ENCODE measurements around the gene OTUB2. TPM values are rescaled to one million over a fixed set of nuclear protein-coding genes. Genes with fewer than 3 reads are reported as not detected.

The OTUB2 gene
- total RNA-seq, 1 donor from 2014 or later = 2.3 TPM

GRCh38 chr14:94029265-94029664 is 3.1 kb downstream of the OTUB2 start:
- no peaks in the 10 kb centered on the region for H3K36me3 Mint-ChIP-seq (ENCODE audit: low read depth)
- H3K4me3 Mint-ChIP-seq (ENCODE audit: low read depth) = no peak overlapping the region
- DNase-seq (ENCODE audit: low spot score) = no peak
- intact Hi-C loops (cut with micrococcal nuclease) = no loop called here
- no peaks in the 10 kb centered on the region for H3K9me3 Mint-ChIP-seq
- no peak overlapping the region for H3K27ac Mint-ChIP-seq
- no peaks in the 10 kb centered on the region for H3K27me3 Mint-ChIP-seq (ENCODE audit: low read depth)
- H3K4me1 Mint-ChIP-seq (ENCODE audit: low read depth) = peaks cover 16% of the 10 kb centered on the region

DNA sequence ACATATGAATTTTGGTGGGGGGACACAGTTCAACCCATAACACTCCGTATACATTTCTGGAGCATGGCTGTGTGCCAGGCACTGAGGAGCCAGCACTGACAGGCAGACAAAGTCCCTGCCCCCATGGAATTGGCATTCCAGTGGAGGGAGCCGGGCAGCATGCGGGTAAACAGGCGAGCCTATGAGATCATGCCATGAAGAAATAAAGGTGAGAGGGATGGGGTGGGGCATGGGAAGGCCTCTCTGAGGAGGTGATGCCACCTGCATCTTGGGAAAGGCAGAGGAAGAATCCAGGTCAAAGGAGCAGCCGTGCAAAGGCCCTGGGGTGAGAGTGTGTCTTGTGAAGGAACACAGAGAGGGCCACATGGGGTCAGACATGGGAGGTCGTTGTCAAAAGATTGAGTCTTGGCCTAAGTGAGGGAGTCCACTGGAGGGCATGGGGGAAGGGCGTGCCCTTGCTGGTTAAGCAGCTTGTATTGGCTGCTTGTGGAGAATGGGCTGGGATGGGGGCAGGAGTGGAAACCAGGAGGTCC is 3.6 kb downstream of the OTUB2 start:
- Mint-ChIP-seq H3K4me3 (ENCODE audit: low read depth) (no peak overlapping the region), H3K36me3 (ENCODE audit: low read depth) (no peaks in the 10 kb centered on the region), H3K4me1 (ENCODE audit: low read depth) (peaks cover 16% of the 10 kb centered on the region), H3K27me3 (ENCODE audit: low read depth) (no peaks in the 10 kb centered on the region), H3K9me3 (no peaks in the 10 kb centered on the region), H3K27ac (no peak overlapping the region)
- DNase-seq (ENCODE audit: low spot score) = no peak
- intact Hi-C loops (cut with micrococcal nuclease) = no loop called here

DNA sequence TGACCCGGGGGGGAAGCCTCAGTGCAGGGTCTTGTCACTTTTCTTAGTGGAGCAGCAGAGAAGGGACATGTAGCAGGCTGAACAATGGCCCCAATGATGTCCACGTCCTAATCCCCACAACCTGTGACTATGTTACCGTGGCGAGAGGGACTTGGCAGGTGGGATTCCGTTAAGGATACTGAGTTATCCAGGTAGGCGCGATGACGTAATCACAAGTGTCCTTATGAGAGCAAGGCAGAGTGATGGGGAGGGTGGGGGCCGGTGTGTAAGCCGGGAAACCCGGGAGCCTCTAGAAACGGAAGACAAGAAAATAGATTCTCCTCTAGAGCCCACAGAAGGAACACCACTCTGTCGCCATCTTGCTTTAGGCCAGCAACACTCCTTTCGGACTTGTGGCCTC is 4.4 kb downstream of the OTUB2 start:
- intact Hi-C loops (cut with micrococcal nuclease) = no loop called here
- Mint-ChIP-seq H3K4me1 (ENCODE audit: low read depth) (peaks cover 16% of the 10 kb centered on the region), H3K27me3 (ENCODE audit: low read depth) (no peaks in the 10 kb centered on the region), H3K9me3 (no peaks in the 10 kb centered on the region), H3K36me3 (ENCODE audit: low read depth) (no peaks in the 10 kb centered on the region), H3K27ac (no peak overlapping the region), H3K4me3 (ENCODE audit: low read depth) (no peak overlapping the region)
- DNase-seq (ENCODE audit: low spot score) = no peak

- Mint-ChIP-seq H3K27ac (no peak overlapping the region), H3K9me3 (no peaks in the 10 kb centered on the region), H3K36me3 (ENCODE audit: low read depth) (no peaks in the 10 kb centered on the region), H3K27me3 (ENCODE audit: low read depth) (no peaks in the 10 kb centered on the region), H3K4me1 (ENCODE audit: low read depth) (peaks cover 11% of the 10 kb centered on the region), H3K4me3 (ENCODE audit: low read depth) (no peak overlapping the region)
- intact Hi-C loops (cut with micrococcal nuclease) = no loop called here
- DNase-seq (ENCODE audit: low spot score) = no peak
These were observed 5.2 kb downstream of the OTUB2 start for GRCh38 chr14:94031161-94031882.

DNA sequence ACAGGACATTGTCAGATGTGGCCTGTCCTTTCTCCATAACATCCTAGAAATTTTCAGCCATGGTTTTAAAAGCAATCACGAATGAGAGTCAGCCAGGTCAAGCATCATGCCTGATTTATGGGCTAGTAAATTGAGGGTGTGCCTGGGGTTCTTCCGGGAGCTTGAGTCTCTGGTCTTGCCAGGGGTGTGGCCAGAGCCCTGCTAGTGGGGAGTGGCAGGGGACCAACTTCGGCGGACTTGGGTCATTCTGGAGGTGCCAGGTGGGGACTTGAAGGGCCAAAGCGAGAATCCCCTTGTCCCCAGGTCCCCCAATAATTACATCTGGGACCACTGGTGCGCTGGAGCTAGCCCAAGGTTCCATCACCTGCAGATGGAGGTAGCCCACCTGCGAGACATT is 5.7 kb downstream of the OTUB2 start:
- Mint-ChIP-seq H3K27me3 (ENCODE audit: low read depth) (no peaks in the 10 kb centered on the region), H3K9me3 (no peaks in the 10 kb centered on the region)

DNA sequence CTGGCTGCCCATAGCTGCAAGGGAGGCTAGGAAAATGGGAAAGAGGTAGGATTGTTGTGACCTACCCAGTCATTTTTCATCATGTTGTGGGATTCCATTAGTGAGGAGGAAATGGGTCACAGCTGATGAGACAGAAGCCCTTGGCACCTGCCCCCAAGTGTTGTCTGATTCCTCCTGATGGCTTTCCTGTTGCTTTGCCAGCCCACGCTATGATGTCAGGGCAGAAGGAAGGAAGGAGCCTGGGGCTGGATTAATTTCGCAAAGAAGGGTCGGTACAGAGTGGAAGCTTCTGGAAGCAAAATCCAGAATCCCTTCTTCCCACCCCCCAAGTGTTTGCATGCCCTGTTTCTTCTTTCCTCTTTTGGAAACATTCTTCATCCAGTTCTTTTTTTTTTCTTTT is 8.7 kb downstream of the OTUB2 start:
- DNase-seq (ENCODE audit: low spot score) = no peak
- H3K27ac Mint-ChIP-seq = no peak overlapping the region
- H3K4me1 Mint-ChIP-seq (ENCODE audit: low read depth) = peaks cover 3% of the 10 kb centered on the region
- no peaks in the 10 kb centered on the region for H3K36me3 Mint-ChIP-seq (ENCODE audit: low read depth)
- intact Hi-C loops (cut with micrococcal nuclease) = no loop called here
- no peaks in the 10 kb centered on the region for H3K9me3 Mint-ChIP-seq
- no peak overlapping the region for H3K4me3 Mint-ChIP-seq (ENCODE audit: low read depth)
- H3K27me3 Mint-ChIP-seq (ENCODE audit: low read depth) = no peaks in the 10 kb centered on the region

More for the DNA sequence above, 5.7 kb downstream of the OTUB2 start:
- H3K36me3 Mint-ChIP-seq (ENCODE audit: low read depth) = no peaks in the 10 kb centered on the region
- no peak for DNase-seq (ENCODE audit: low spot score)
- peaks cover 14% of the 10 kb centered on the region for H3K4me1 Mint-ChIP-seq (ENCODE audit: low read depth)
- intact Hi-C loops (cut with micrococcal nuclease) = no loop called here
- no peak overlapping the region for H3K4me3 Mint-ChIP-seq (ENCODE audit: low read depth)
- H3K27ac Mint-ChIP-seq = no peak overlapping the region

DNA sequence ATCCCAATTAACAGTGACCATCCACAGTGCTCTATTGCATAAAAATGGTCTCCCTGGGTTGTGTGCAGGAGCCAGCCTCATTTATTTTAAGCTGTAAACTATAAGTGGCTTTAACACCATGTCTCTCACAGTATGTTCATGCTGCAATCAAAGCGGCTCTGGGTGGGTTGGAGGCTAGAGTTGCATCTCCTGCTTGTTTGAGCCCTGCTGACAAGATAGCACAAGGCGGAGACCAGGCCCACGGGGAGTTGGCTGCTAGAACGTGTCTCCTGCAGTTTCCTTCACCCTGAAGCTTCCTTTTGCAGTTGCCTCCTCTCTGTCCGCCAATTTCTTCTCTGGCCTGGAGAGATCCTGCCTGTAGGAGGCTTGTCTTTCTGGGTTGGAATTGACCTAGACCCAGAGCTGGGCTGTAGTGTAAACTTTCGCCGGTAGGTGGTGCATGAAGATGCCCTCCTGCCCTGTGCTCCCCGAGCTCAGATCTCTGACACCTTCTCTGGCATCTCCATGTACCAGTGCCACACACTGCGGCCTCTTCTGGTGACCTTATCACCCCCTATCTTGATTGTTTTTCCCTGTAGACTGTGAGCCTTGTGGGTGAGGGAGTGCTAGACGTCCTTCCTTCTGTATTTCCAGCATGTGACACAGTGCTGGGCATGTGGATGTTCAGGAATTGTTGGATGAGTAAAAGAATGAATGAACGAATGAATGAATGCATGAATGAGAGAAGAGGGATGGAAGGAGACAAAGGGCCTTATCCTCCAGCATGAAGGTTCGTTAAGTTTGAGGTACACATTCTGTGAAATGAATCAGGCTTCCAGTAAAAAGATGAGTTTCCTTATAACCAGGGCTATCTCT is 10.4 kb downstream of the OTUB2 start:
- Mint-ChIP-seq H3K4me1 (ENCODE audit: low read depth) (peaks cover 3% of the 10 kb centered on the region), H3K27me3 (ENCODE audit: low read depth) (no peaks in the 10 kb centered on the region), H3K27ac (no peak overlapping the region), H3K9me3 (no peaks in the 10 kb centered on the region), H3K36me3 (ENCODE audit: low read depth) (no peaks in the 10 kb centered on the region), H3K4me3 (ENCODE audit: low read depth) (no peak overlapping the region)
- DNase-seq (ENCODE audit: low spot score) = peak; percentile 69
- intact Hi-C loops (cut with micrococcal nuclease) = loop anchor here (1.0 kb wide), 3 partner anchors 15 to 144 kb away; no protein-coding TSS in a partner anchor

DNA sequence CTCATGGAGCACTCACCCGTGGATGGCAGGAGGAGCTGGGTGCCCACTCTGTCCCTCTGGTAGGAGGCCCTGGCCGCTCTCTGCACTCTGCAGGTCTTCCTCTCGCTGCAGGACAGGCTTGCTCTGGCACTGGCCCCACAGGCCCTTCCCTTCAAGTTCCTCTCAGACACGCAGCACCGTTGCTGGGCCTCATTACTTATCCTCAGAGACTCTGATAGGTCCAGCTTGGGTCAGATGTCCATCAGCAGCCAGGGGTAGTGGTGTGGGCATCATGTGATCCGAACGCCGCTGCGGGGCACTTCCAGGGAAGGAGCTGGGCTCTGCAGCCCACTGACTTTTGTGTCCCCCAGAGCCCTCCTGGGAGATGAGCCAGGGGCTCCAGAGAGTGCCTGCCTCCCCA is 11.8 kb downstream of the OTUB2 start:
- H3K4me3 Mint-ChIP-seq (ENCODE audit: low read depth) = no peak overlapping the region
- H3K27me3 Mint-ChIP-seq (ENCODE audit: low read depth) = no peaks in the 10 kb centered on the region
- DNase-seq (ENCODE audit: low spot score) = no peak
- intact Hi-C loops (cut with micrococcal nuclease) = no loop called here
- no peak overlapping the region for H3K27ac Mint-ChIP-seq
- H3K4me1 Mint-ChIP-seq (ENCODE audit: low read depth) = peaks cover 3% of the 10 kb centered on the region
- H3K9me3 Mint-ChIP-seq = no peaks in the 10 kb centered on the region
- no peaks in the 10 kb centered on the region for H3K36me3 Mint-ChIP-seq (ENCODE audit: low read depth)

GRCh38 chr14:94038510-94038909 is 12.4 kb downstream of the OTUB2 start:
- no peak for DNase-seq (ENCODE audit: low spot score)
- Mint-ChIP-seq H3K9me3 (no peaks in the 10 kb centered on the region), H3K36me3 (ENCODE audit: low read depth) (no peaks in the 10 kb centered on the region), H3K27me3 (ENCODE audit: low read depth) (no peaks in the 10 kb centered on the region), H3K4me3 (ENCODE audit: low read depth) (no peak overlapping the region), H3K27ac (no peak overlapping the region), H3K4me1 (ENCODE audit: low read depth) (peaks cover 3% of the 10 kb centered on the region)
- intact Hi-C loops (cut with micrococcal nuclease) = no loop called here

GRCh38 chr14:94038921-94039629 is 12.9 kb downstream of the OTUB2 start:
- no peaks in the 10 kb centered on the region for H3K36me3 Mint-ChIP-seq (ENCODE audit: low read depth)
- H3K27ac Mint-ChIP-seq = no peak overlapping the region
- DNase-seq (ENCODE audit: low spot score) = no peak
- intact Hi-C loops (cut with micrococcal nuclease) = no loop called here
- H3K27me3 Mint-ChIP-seq (ENCODE audit: low read depth) = no peaks in the 10 kb centered on the region
- peaks cover 3% of the 10 kb centered on the region for H3K4me1 Mint-ChIP-seq (ENCODE audit: low read depth)
- H3K4me3 Mint-ChIP-seq (ENCODE audit: low read depth) = no peak overlapping the region
- no peaks in the 10 kb centered on the region for H3K9me3 Mint-ChIP-seq

DNA sequence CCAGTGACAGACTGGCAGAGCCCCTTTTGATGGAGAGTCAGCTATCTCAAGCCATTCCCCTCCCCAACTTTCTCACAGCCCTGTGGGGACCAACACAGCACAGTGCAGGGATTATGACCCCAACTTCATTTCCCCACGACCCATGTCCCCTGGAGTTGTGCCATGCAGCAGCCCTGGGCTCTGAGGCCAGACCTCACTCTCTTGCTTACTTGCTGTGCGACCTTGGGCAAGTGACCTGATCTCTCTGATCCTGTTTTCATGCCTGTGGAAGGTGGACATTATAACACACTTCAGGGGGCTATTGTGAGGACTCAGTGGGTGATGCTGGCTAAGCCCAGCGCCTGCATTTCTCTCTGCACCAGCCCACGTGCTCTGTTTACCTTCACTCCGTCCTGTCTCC is 14.1 kb downstream of the OTUB2 start:
- no peaks in the 10 kb centered on the region for H3K9me3 Mint-ChIP-seq
- peaks cover 3% of the 10 kb centered on the region for H3K4me1 Mint-ChIP-seq (ENCODE audit: low read depth)
- no peaks in the 10 kb centered on the region for H3K27me3 Mint-ChIP-seq (ENCODE audit: low read depth)
- no peak for DNase-seq (ENCODE audit: low spot score)
- intact Hi-C loops (cut with micrococcal nuclease) = no loop called here
- peaks cover 3% of the 10 kb centered on the region for H3K36me3 Mint-ChIP-seq (ENCODE audit: low read depth)
- no peak overlapping the region for H3K4me3 Mint-ChIP-seq (ENCODE audit: low read depth)
- H3K27ac Mint-ChIP-seq = no peak overlapping the region

DNA sequence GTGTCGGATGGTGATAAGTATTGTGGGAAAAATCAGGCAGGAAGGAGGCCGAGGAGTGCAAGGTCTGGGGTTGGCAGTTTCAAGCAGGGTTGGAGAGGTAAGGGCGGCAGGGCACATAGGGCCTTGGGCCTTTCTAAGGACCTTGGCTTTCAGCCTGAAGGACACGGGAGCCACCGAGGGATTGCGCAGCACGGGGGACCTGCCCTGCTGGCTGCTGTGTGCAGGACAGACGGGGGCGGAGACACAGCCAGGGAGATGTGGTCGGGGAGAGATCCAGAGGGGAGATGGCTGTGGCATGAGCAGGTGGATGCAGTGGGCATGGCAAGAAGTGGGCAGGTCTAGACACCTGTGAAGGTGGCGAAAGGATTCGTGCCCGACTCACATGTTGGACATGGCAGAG is 14.7 kb downstream of the OTUB2 start:
- DNase-seq (ENCODE audit: low spot score) = no peak
- Mint-ChIP-seq H3K4me1 (ENCODE audit: low read depth) (peaks cover 3% of the 10 kb centered on the region), H3K27me3 (ENCODE audit: low read depth) (no peaks in the 10 kb centered on the region), H3K36me3 (ENCODE audit: low read depth) (peaks cover 8% of the 10 kb centered on the region), H3K9me3 (no peaks in the 10 kb centered on the region), H3K4me3 (ENCODE audit: low read depth) (no peak overlapping the region), H3K27ac (no peak overlapping the region)
- intact Hi-C loops (cut with micrococcal nuclease) = no loop called here

All from activated T-helper 2 cell treated with anti-CD3 and anti-CD28 coated beads, Interferon-gamma antibody, Interleukin-2, Interleukin-4, amounts not matched to agents 10 μg/mL and 5 μg/mL and 100 μg/mL, durations not matched to agents 14 hours and 24 hours and 36 hours (primary cell).